WI38 (cell line): ENCODE results near the gene HPS1.
A peak's percentile ranks its signal among the peaks of the same experiment; 100 is the strongest.

Experiments
- H3K4me3 ChIP-seq: 2 replicates; pipeline ENCODE4 v1.5.1; 2011; ENCODE audit warnings: low read depth, mild to moderate bottlenecking, control low read depth, low read length
- TF ChIP-seq, protein P1 (sequence below): IDR thresholded peaks from 2 replicates; pipeline ENCODE4 v1.5.1; 2012; ENCODE audit warnings: low read depth, mild to moderate bottlenecking, control low read depth, low read length

Gene HPS1

GRCh38 chr10:98470850-98471249, 24.1 kb upstream of the HPS1 start:
- TF ChIP-seq, protein P1, sequence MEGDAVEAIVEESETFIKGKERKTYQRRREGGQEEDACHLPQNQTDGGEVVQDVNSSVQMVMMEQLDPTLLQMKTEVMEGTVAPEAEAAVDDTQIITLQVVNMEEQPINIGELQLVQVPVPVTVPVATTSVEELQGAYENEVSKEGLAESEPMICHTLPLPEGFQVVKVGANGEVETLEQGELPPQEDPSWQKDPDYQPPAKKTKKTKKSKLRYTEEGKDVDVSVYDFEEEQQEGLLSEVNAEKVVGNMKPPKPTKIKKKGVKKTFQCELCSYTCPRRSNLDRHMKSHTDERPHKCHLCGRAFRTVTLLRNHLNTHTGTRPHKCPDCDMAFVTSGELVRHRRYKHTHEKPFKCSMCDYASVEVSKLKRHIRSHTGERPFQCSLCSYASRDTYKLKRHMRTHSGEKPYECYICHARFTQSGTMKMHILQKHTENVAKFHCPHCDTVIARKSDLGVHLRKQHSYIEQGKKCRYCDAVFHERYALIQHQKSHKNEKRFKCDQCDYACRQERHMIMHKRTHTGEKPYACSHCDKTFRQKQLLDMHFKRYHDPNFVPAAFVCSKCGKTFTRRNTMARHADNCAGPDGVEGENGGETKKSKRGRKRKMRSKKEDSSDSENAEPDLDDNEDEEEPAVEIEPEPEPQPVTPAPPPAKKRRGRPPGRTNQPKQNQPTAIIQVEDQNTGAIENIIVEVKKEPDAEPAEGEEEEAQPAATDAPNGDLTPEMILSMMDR, result no peak
- no peak overlapping the region for H3K4me3 ChIP-seq

DNA sequence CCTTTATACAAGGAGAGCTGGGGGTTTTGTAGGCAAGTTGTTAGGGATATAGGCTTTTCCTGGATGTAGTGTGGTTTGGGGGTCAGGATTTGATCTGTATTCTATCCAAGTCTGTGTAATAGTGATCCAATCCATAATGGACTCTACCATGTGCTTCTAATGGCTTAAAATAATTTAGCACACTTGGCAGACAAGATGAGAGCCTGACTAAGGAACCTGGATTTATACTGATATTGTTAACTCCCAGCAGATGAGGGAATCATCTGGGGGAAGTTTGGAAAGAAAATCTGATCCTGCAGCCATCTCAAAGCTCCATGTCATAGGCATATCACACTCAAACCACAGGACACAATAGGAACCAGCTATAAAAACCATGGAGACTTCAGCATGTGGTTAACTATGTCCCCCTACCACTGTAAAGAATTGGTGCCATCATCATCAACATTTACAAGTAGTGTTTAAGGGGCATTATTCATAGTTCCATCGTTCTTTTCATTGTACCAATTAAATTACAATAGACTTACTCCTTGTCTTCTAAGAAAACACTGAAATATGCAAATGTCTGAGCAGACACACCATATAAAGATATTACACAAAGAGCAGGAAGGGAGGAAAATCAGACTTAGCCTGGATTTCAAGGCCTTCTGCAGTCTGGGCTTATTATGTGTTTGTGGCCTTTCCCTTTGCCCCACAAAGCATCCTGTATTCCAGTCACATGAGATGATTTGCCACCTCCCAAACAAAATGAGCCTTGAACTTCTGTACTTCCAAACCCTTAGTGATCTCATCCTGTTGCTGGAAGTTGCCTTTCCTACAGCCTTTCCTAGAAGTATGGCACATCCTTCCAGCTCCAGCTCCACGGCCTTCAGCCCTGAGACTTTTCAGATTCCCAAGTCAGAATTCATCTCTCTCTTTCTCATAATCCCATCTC, 22.5 kb upstream of the HPS1 start:
- TF ChIP-seq, protein P1, result no peak

DNA sequence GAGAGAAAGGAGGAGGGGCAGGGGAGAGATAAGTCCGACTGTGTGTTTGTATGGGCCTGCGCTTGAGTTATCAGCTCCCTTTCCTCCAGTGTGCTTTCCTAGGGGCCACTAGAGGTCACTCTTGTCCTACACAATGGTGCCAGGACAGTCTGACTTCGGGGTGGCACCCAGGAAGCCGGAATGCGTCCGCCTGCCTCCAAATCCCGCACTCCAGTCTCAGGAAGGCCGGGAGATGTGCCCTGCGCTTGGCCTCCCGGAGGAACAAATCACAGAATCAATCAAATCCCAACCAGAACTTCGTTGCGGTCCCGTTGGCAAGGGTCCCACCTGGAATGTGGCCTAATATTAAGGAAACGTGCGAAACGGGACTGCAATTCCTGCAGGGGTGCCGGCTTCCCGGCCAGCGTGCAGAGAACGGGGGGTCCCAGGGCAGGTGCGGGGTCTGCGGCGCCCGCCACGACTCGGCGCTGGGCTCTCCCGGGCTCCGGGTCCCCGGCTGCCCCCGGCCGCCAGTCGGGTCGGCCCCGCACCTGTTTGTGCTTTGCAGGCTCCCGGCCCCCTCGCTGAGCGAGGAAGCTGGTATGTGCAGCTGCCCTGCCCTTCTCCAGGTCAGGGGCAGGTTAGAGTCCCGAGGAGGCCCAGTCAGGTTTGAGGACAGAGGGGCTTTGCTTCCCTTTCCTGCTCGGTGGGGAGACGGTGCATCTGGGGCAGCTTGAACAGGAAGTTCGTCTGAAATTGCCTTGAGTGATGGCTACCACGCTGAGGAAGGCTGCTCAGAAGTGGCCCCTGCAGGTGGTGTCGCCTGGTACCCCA, 21.0 kb upstream of the HPS1 start:
- TF ChIP-seq, protein P1, result peak; percentile 82
- H3K4me3 ChIP-seq, result peak overlapping the region; percentile 51

More for the DNA sequence above, 22.5 kb upstream of the HPS1 start:
- H3K4me3 ChIP-seq, result no peak overlapping the region

GRCh38 chr10:98466861-98467505, 20.2 kb upstream of the HPS1 start:
- TF ChIP-seq, protein P1, result no peak
- H3K4me3 ChIP-seq, result no peak overlapping the region

DNA sequence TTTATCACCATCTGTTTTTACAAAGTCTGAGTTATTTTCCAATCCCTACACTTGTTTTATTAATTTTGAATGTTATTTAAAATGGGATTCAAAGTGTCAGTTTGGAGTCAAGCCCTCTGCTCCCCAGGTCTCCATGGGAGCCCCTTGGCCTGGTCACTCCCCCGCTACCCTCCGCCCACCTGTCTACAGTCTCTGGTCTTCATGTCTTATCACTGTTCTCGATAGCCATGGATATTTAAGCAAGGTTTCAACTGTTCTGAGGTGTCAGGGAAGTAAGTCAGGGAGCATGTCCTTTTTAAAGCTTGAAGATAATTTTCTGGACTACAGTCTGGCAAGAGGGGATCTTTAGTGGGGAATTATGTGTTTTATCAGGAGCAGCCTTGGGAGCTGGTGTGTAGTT, 19.1 kb upstream of the HPS1 start:
- H3K4me3 ChIP-seq, result no peak overlapping the region
- TF ChIP-seq, protein P1, result no peak

DNA sequence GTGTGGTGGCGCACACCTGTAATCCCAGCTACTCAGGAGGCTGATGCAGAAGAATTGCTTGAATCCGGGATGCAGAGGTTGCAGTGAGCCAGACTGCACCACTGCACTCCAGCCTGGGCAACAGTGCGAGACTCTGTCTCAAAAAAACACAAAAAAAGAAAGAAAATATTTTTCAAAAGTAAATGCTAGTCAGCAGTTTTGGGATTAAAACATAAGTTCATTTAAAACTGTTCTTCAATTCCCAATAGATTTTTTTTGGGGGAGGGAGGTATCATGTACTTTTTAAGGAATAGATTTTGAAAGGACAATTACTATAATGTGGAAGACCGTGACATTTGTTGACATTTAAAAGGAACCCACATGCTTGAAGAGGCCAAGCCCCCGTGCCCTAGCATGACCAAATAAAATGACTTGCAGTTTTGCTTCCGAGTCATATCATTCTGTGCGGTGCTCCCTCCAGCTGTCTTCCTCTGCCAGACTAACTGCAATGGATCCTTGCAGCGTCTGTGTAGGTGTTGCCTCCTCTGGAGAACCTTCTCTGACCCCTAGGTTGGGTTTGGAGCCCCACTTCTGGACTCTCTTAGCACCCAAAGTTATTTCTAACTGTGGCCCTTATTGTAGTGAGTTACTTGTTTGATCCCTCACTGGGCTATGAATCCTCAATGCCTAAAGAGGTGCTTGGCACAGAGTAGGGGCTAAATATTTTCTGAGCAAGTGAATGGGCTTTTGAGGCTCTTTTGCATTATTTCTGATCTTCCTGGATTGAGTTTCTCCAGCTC, 17.4 kb upstream of the HPS1 start:
- H3K4me3 ChIP-seq, result no peak overlapping the region
- TF ChIP-seq, protein P1, result no peak
